Uterus (tissue), 4 donors: ENCODE data around the gene FGG. TPM values are rescaled to one million over a fixed set of nuclear protein-coding genes. Genes with fewer than 3 reads are reported as not detected.

ENCODE experiments used
- DNase-seq, 2 donors: peaks; one replicate each; pipeline ENCODE4 v3.0.0-alpha.2; 2019 to 2020
- H3K27ac ChIP-seq, 2 donors: fragments of 200-600 bp; sonication (generic); 1 replicate in 1 of 2; 2 replicates in 1 of 2; pipeline ENCODE4 v1.5.1; 2016 to 2018
- H3K27me3 ChIP-seq, 2 donors: fragments of 200-600 bp; sonication (generic); one replicate each; pipeline ENCODE4 v1.5.1; 2018 to 2019; ENCODE audit warnings: control low read depth in 1 of 2
- H3K36me3 ChIP-seq, 2 donors: fragments of 200-600 bp; sonication (generic); one replicate each; pipeline ENCODE4 v1.5.1; 2019; ENCODE audit warnings: control low read depth in 1 of 2
- H3K4me1 ChIP-seq, 2 donors: fragments of 200-600 bp; sonication (generic); one replicate each; pipeline ENCODE4 v1.5.1; 2018 to 2019; ENCODE audit warnings: control low read depth in 1 of 2
- H3K4me3 ChIP-seq, 2 donors: fragments of 200-600 bp; sonication (generic); 1 replicate in 1 of 2; 2 replicates in 1 of 2; pipeline ENCODE4 v1.5.1; 2018 to 2019; ENCODE audit warnings: mild to moderate bottlenecking in 1 of 2
- H3K9me3 ChIP-seq, 2 donors: fragments of 200-600 bp; sonication (generic); one replicate each; pipeline ENCODE4 v1.5.1; 2019; ENCODE audit warnings: control low read depth in 1 of 2
- POLR2A ChIP-seq, 2 donors: fragments of 450-650 bp; IDR thresholded peaks; one replicate each; pipeline ENCODE4 v1.6.1; 2016; ENCODE audit warnings: antibody characterized with exemption in 2 of 2, mild to moderate bottlenecking in 1 of 2, moderate library complexity in 1 of 2
- intact Hi-C: fragments of 100-400 bp; cut with DNase I; formaldehyde crosslinking; loops from one replicate; pipeline ENCODE4 v1.15.1; 2023; ENCODE audit warnings: low total_unique reads
- total RNA-seq, 4 donors: library from RNA; depleted of rRNA in 3 of 4; stranded (reverse); fragments of >200 nt in 3 of 4; gene quantifications; one replicate each; pipeline versions ENCODE4 v1.1.0 to v1.2.4, GENCODE V29; 2014 to 2023
- TF ChIP-seq, protein P1 (sequence below), 4 experiments: fragments of 200-600 bp in 2 of 4; fragments of 450-650 bp in 2 of 4; sonication (generic) in 2 of 4; IDR thresholded peaks; one replicate each; pipeline ENCODE4 v1.5.1; 2016 to 2019; ENCODE audit warnings: antibody characterized with exemption in 4 of 4, mild to moderate bottlenecking in 2 of 4, moderate library complexity in 1 of 4
- donor health status: DM: yes; HTN: yes; CAD: no.

The FGG gene
- under 1 TPM in 1 of 4 donors, not detected in 3; 0.61 TPM for total RNA-seq

DNA sequence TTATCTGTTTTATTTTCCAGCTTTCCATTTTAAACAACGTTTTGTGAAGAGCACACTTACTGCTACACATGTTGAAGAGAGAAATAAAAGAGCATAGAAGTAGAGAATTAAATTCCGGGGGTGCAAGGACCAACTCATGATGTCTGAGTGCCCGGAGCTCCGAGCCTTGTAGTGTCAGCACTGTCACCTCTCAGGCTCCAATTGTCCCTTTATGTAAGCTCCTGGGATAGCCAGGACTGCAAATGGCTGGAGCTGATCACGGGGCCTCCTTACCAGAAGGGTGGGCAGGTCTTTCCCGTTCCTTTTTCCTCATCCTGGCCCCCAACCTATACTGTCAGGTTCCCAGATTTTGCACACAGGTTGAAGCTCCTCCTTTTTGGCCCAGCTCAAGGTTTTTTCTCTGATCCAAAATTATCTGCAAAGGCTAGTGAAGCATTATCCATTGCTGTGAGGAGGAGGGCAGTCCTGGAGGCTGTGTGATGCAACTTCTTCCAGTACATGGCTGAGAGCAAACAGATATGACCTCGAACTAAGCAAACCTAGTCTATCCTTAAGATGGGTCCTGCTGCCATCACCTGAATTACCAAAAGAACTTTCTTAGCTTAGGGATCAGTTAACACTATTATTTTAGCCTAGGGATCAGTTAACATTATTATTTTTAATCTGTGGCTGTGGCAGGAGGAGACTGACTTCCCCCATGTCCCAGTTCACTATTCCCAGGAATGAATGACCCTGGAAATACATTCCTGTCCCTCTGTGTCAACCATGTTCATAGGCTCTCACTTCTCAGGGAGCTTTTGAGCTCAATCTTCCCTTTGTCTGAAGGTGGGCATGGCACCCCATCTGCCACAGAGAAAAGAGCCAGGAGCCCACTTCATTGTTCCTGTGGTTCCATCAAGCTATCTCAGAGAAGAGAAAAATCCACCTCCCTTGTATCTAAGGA, at the start of gene FGG:
TSS of gene FGG (minus strand) at position 185 of the 943 bp plus-strand sequence. CDS start at position 138, 47 bp downstream.
- no peaks in the 10 kb centered on the region for H3K4me1 ChIP-seq
- no peak within 1 kb of the TSS for H3K27ac ChIP-seq
- no peaks in the 10 kb centered on the region for H3K36me3 ChIP-seq
- intact Hi-C loops = no loop called here
- no peaks in the 10 kb centered on the region for H3K9me3 ChIP-seq
- no peak for TF ChIP-seq POLR2A (IDR thresholded peaks at IDR 0.05)
- TF ChIP-seq, protein P1, sequence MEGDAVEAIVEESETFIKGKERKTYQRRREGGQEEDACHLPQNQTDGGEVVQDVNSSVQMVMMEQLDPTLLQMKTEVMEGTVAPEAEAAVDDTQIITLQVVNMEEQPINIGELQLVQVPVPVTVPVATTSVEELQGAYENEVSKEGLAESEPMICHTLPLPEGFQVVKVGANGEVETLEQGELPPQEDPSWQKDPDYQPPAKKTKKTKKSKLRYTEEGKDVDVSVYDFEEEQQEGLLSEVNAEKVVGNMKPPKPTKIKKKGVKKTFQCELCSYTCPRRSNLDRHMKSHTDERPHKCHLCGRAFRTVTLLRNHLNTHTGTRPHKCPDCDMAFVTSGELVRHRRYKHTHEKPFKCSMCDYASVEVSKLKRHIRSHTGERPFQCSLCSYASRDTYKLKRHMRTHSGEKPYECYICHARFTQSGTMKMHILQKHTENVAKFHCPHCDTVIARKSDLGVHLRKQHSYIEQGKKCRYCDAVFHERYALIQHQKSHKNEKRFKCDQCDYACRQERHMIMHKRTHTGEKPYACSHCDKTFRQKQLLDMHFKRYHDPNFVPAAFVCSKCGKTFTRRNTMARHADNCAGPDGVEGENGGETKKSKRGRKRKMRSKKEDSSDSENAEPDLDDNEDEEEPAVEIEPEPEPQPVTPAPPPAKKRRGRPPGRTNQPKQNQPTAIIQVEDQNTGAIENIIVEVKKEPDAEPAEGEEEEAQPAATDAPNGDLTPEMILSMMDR (IDR thresholded peaks at IDR 0.05) = no peak
- no peak within 1 kb of the TSS for H3K4me3 ChIP-seq
- H3K27me3 ChIP-seq = peaks cover 0 to 5% of the 10 kb centered on the region in 2 donors
- DNase-seq = no peak

DNA sequence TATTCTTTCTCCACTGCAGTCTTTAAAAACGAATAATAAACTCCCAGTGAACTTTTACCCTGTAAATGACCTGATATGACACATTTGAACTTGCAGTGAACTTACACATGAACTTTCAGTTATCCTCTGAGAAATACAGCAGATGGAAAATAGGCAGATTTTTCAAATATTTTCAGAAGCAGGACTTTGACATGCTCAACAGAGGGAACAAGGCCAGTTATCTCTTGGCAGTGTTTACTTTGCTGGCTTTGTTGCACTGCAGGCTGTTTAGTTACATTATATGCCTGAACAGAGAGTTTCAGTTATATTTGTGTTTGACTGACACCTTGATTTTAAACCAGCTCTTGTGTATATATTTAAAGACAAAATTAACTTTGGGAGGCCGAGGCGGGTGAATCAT, 47.6 kb upstream of the FGG start:
- no peaks in the 10 kb centered on the region for H3K9me3 ChIP-seq
- no peaks in the 10 kb centered on the region for H3K36me3 ChIP-seq
- no peaks in the 10 kb centered on the region for H3K27me3 ChIP-seq
- H3K4me1 ChIP-seq = no peaks in the 10 kb centered on the region
- TF ChIP-seq, protein P1 (IDR thresholded peaks at IDR 0.05) = no peak
- TF ChIP-seq POLR2A (IDR thresholded peaks at IDR 0.05) = no peak
- no peak overlapping the region for H3K27ac ChIP-seq
- no peak overlapping the region for H3K4me3 ChIP-seq
- intact Hi-C loops = no loop called here
- DNase-seq = no peak

DNA sequence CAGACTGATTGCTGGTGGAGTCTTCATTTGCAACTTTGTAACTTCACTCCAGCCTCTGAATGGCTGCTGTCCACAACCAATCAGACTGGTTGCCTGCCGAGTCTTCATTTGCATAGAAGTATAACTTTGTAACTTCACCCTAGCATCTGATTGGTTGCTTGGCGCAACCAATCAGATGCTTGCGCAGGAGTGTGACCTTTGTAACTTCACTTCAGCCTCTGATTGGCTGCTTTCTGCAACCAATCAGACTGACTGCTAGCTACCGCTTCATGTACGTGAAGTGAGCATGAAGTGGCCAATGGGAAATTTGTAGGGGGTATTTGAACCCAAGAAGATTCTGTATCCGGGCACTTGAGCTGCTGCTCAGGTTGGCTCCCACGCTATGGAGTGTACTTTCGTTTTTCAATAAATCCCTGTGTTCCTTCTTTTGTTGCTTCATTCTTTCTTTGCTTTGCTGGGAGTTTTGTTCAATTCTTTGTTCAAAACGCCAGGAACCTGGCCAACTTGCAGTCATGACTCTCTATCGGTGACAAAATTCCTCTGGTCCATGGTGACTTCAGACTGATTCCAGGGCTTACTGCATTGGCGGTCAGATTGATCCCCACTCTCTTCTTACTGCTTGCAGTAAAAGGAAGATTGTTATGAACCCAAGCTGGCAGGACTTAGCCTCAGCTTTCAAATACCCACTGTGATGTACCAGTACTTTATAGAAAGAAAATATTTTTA, 46.4 kb upstream of the FGG start:
- Histone ChIP-seq H3K9me3 (no peaks in the 10 kb centered on the region), H3K27ac (no peak overlapping the region), H3K36me3 (no peaks in the 10 kb centered on the region), H3K27me3 (no peaks in the 10 kb centered on the region), H3K4me3 (no peak overlapping the region), H3K4me1 (no peaks in the 10 kb centered on the region)
- no peak for DNase-seq
- intact Hi-C loops = no loop called here
- no peak for TF ChIP-seq POLR2A (IDR thresholded peaks at IDR 0.05)
- TF ChIP-seq, protein P1 (IDR thresholded peaks at IDR 0.05) = no peak

DNA sequence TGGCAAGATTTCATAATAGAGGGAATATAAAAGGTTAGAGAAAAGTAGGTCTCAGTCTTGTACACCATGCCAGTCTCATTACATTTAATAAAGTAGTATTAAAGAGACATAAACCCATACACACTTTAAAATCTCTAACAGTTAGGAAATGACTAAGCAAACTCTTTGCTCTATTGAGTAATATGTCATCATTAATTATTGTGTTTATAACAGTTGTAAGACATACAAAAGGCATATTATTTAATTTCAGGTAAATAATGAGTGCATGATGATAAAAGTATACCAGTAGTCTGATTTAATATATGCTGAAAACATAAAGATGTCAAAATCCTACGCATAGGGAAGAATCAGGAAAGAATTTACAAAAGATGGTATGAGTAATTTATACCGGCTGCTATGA, 31.0 kb upstream of the FGG start:
- Histone ChIP-seq H3K27ac (no peak overlapping the region), H3K9me3 (peaks cover 0 to 6% of the 10 kb centered on the region in 2 donors), H3K4me3 (no peak overlapping the region), H3K27me3 (no peaks in the 10 kb centered on the region), H3K36me3 (no peaks in the 10 kb centered on the region), H3K4me1 (no peaks in the 10 kb centered on the region)
- intact Hi-C loops = no loop called here
- TF ChIP-seq, protein P1 (IDR thresholded peaks at IDR 0.05) = no peak
- TF ChIP-seq POLR2A (IDR thresholded peaks at IDR 0.05) = no peak
- DNase-seq = no peak
